Endothelial cell (in vitro differentiated cells): ENCODE data around the gene TBC1D22A. TPM values are rescaled to one million over a fixed set of nuclear protein-coding genes. Genes with fewer than 3 reads are reported as not detected.

Experiments used
- DNase-seq: peaks from one replicate; pipeline ENCODE4 v3.0.0; 2021; ENCODE audit warnings: low spot score
- H3K27ac Mint-ChIP-seq: one replicate; pipeline ENCODE4 v1.8.0; 2021; ENCODE audit warnings: mixed read lengths, inconsistent platforms; ENCODE audit not compliant: unreplicated experiment
- H3K27me3 Mint-ChIP-seq: one replicate; pipeline ENCODE4 v1.8.0; 2021; ENCODE audit warnings: mild to moderate bottlenecking, moderate library complexity, mixed read lengths, inconsistent platforms; ENCODE audit not compliant: unreplicated experiment
- H3K36me3 Mint-ChIP-seq: one replicate; pipeline ENCODE4 v1.8.0; 2021; ENCODE audit warnings: mild to moderate bottlenecking, low read depth, mixed read lengths, inconsistent platforms; ENCODE audit not compliant: unreplicated experiment
- H3K4me1 Mint-ChIP-seq: one replicate; pipeline ENCODE4 v1.8.0; 2021; ENCODE audit warnings: mild to moderate bottlenecking, mixed read lengths, inconsistent platforms; ENCODE audit not compliant: unreplicated experiment
- H3K4me3 Mint-ChIP-seq: one replicate; pipeline ENCODE4 v1.8.0; 2021; ENCODE audit warnings: mild to moderate bottlenecking, mixed read lengths, inconsistent platforms; ENCODE audit not compliant: unreplicated experiment
- H3K9me3 Mint-ChIP-seq: one replicate; pipeline ENCODE4 v1.8.0; 2021; ENCODE audit warnings: mixed read lengths, inconsistent platforms; ENCODE audit not compliant: unreplicated experiment
- CTCF ChIP-seq: fragments of 200-600 bp; sonication (generic); IDR thresholded peaks from one replicate; pipeline ENCODE4 v1.5.0; 2021; ENCODE audit warnings: antibody characterized with exemption; ENCODE audit not compliant: unreplicated experiment
- total RNA-seq: library from RNA; stranded (reverse); fragmentation: NEBNext Ultra II Directional; extraction: Animal tissue kit (Norgen Biotek cat#: 25700); gene quantifications from one replicate; pipeline ENCODE4 v1.2.1, GENCODE V29; 2021; ENCODE audit not compliant: unreplicated experiment

Gene TBC1D22A
- total RNA-seq, 1 donor from 2014 or later: 25.3 TPM

GRCh38 chr22:46994983-46995382 lies 232.5 kb downstream of the TBC1D22A start:
- DNase-seq: no peak
- H3K9me3 Mint-ChIP-seq: no peaks in the 10 kb centered on the region
- TF ChIP-seq CTCF: no peak
- H3K27ac Mint-ChIP-seq: no peak overlapping the region
- H3K27me3 Mint-ChIP-seq: peaks cover 2% of the 10 kb centered on the region
- H3K4me3 Mint-ChIP-seq: no peak overlapping the region
- peaks cover 15% of the 10 kb centered on the region for H3K4me1 Mint-ChIP-seq
- peaks cover 7% of the 10 kb centered on the region for H3K36me3 Mint-ChIP-seq

GRCh38 chr22:46995501-46996360 lies 233.3 kb downstream of the TBC1D22A start:
- H3K36me3 Mint-ChIP-seq: peaks cover 7% of the 10 kb centered on the region
- no peak for TF ChIP-seq CTCF
- no peak for DNase-seq
- peaks cover 15% of the 10 kb centered on the region for H3K4me1 Mint-ChIP-seq
- H3K27ac Mint-ChIP-seq: no peak overlapping the region
- H3K9me3 Mint-ChIP-seq: no peaks in the 10 kb centered on the region
- H3K4me3 Mint-ChIP-seq: no peak overlapping the region
- peaks cover 2% of the 10 kb centered on the region for H3K27me3 Mint-ChIP-seq

- Mint-ChIP-seq H3K36me3 (peaks cover 2% of the 10 kb centered on the region), H3K4me3 (peak overlapping the region; percentile 12), H3K27me3 (peaks cover 2% of the 10 kb centered on the region), H3K4me1 (peaks cover 15% of the 10 kb centered on the region), H3K9me3 (no peaks in the 10 kb centered on the region), H3K27ac (no peak overlapping the region)
- no peak for TF ChIP-seq CTCF
- DNase-seq: no peak
Observed at GRCh38 chr22:46996595-46997310, 234.3 kb downstream of the TBC1D22A start.

- Mint-ChIP-seq H3K27ac (no peak overlapping the region), H3K27me3 (peaks cover 2% of the 10 kb centered on the region), H3K9me3 (no peaks in the 10 kb centered on the region), H3K4me3 (no peak overlapping the region), H3K4me1 (peaks cover 10% of the 10 kb centered on the region), H3K36me3 (no peaks in the 10 kb centered on the region)
- no peak for TF ChIP-seq CTCF
- DNase-seq: no peak
Observed at GRCh38 chr22:46997311-46997970, 235.0 kb downstream of the TBC1D22A start.
